A549 (cell line): ENCODE data around the gene MB21D2. TPM values are rescaled to one million over a fixed set of nuclear protein-coding genes. Genes with fewer than 3 reads are reported as not detected.
A peak's percentile ranks its signal among the peaks of the same experiment; 100 is the strongest.

Experiments
- ATAC-seq, 2 experiments: fragments of 200-7000 bp in 1 of 2; fragments of >200 bp in 1 of 2; cut with Nextera tagmentation in 1 of 2; cut with Tn5 transposase in 1 of 2; 3 replicates each; pipeline versions ENCODE4 v1.8.0 to v1.9.1; 2018 to 2020; ENCODE audit warnings: mild to moderate bottlenecking in 1 of 2, moderate library complexity in 1 of 2
- CTCF ChIA-PET: fragments of 300-600 bp; sonication (Branson Sonifier 250); formaldehyde crosslinking; extraction: SDS; loops from one replicate; lab custom pipeline; 2021; ENCODE audit warnings: antibody characterized with exemption, inconsistent platforms; lab: Yijun Ruan, JAX
- POLR2A ChIA-PET: fragments of 350-600 bp; formaldehyde crosslinking; extraction: SDS; loops from one replicate; lab custom pipeline; 2021; ENCODE audit warnings: antibody characterized with exemption, inconsistent platforms; lab: Yijun Ruan, JAX
- DNase-seq, 2 experiments: peaks; one replicate each; pipeline versions ENCODE4 v3.0.0 to v3.0.0-alpha.2; 2011 to 2016; ENCODE audit warnings: low read depth in 1 of 2, low spot score in 1 of 2
- FAIRE-seq: peaks from 2 replicates; lab custom pipeline; 2011; peaks lifted over from hg19 to GRCh38; lab: Jason Lieb, UNC
- H3K27ac ChIP-seq, 2 experiments: fragments of >200 bp; sonication (Bioruptor Twin); formaldehyde crosslinking; 3 replicates each; pipeline ENCODE4 v1.5.1; 2016 to 2017
- H3K4me1 ChIP-seq: fragments of >200 bp; sonication (Bioruptor Twin); formaldehyde crosslinking; 3 replicates; pipeline ENCODE4 v1.6.1; 2016
- H3K4me2 ChIP-seq: fragments of >200 bp; sonication (Bioruptor Twin); formaldehyde crosslinking; 3 replicates; pipeline ENCODE4 v1.6.1; 2016
- H3K4me3 ChIP-seq: fragments of >200 bp; sonication (Bioruptor Twin); formaldehyde crosslinking; 3 replicates; pipeline ENCODE4 v1.5.1; 2016
- H3K9me3 ChIP-seq: fragments of >200 bp; sonication (Bioruptor Twin); formaldehyde crosslinking; 3 replicates; pipeline ENCODE4 v1.6.1; 2016
- CBX2 ChIP-seq: fragments of 200-600 bp; sonication (generic); IDR thresholded peaks from 2 replicates; pipeline ENCODE4 v1.6.1; 2016; ENCODE audit warnings: low read depth, mild to moderate bottlenecking, borderline replicate concordance
- CBX8 ChIP-seq: fragments of 200-600 bp; sonication (generic); IDR thresholded peaks from 2 replicates; pipeline ENCODE4 v1.6.1; 2016
- CHD4 ChIP-seq: fragments of 200-600 bp; sonication (generic); IDR thresholded peaks from 2 replicates; pipeline ENCODE4 v1.6.1; 2016; ENCODE audit warnings: antibody characterized with exemption, mild to moderate bottlenecking, borderline replicate concordance
- EHF ChIP-seq: fragments of 250-450 bp; sonication (Bioruptor Pico); IDR thresholded peaks from 2 replicates; pipeline ENCODE4 v1.5.0; 2020; ENCODE audit warnings: mild to moderate bottlenecking
- EHMT2 ChIP-seq: fragments of 200-600 bp; sonication (generic); IDR thresholded peaks from 2 replicates; pipeline ENCODE4 v1.6.1; 2016; ENCODE audit warnings: antibody characterized with exemption, low read depth, mild to moderate bottlenecking, moderate library complexity
- ESRRA ChIP-seq: fragments of 150-350 bp; IDR thresholded peaks from 2 replicates; pipeline ENCODE4 v1.6.1; 2014; ENCODE audit warnings: mild to moderate bottlenecking, low read length, borderline replicate concordance
- FOSL2 ChIP-seq, 2 experiments: fragments of 450-650 bp in 1 of 2; fragments of >200 bp in 1 of 2; sonication (Bioruptor Twin) in 1 of 2; formaldehyde crosslinking; IDR thresholded peaks; 2 replicates each; pipeline versions ENCODE4 v1.5.0 to v1.6.1; 2016 to 2020; ENCODE audit warnings: mild to moderate bottlenecking in 1 of 2, moderate library complexity in 1 of 2
- GATA3 ChIP-seq: IDR thresholded peaks from 2 replicates; pipeline ENCODE4 v1.6.1; 2012; ENCODE audit warnings: borderline replicate concordance
- HDAC2 ChIP-seq: fragments of 200-600 bp; sonication (generic); IDR thresholded peaks from 2 replicates; pipeline ENCODE4 v1.6.1; 2016
- JUNB ChIP-seq: fragments of >200 bp; sonication (Bioruptor Twin); formaldehyde crosslinking; IDR thresholded peaks from 2 replicates; pipeline ENCODE4 v1.6.1; 2016
- KDM1A ChIP-seq: fragments of 200-600 bp; sonication (generic); IDR thresholded peaks from 2 replicates; pipeline ENCODE4 v1.6.1; 2016; ENCODE audit warnings: low read depth, mild to moderate bottlenecking
- MAZ ChIP-seq: fragments of 150-350 bp; IDR thresholded peaks from 2 replicates; pipeline ENCODE4 v1.6.1; 2014; ENCODE audit warnings: antibody characterized with exemption, low read depth, low read length, borderline replicate concordance
- MYC ChIP-seq: IDR thresholded peaks from 2 replicates; pipeline ENCODE4 v1.6.1; 2012; ENCODE audit warnings: mild to moderate bottlenecking, inconsistent platforms, low read length, improper control_type of control experiment, borderline replicate concordance
- NFE2L2 ChIP-seq: fragments of 150-350 bp; conservative IDR thresholded peaks from 2 replicates; pipeline ENCODE4 v1.6.1; 2014; ENCODE audit warnings: low read length
- NR3C1 ChIP-seq: fragments of >200 bp; sonication (Bioruptor Twin); formaldehyde crosslinking; IDR thresholded peaks from 3 replicates; pipeline ENCODE4 v1.6.1; 2017
- PHF8 ChIP-seq: fragments of 200-600 bp; sonication (generic); IDR thresholded peaks from 2 replicates; pipeline ENCODE4 v1.6.1; 2016; ENCODE audit warnings: low read depth, mild to moderate bottlenecking, antibody characterized with exemption, moderate library complexity, borderline replicate concordance
- POLR2A ChIP-seq: IDR thresholded peaks from 2 replicates; pipeline ENCODE4 v1.6.1; 2012; ENCODE audit warnings: mild to moderate bottlenecking, low read length
- RAD21 ChIP-seq, 2 experiments: fragments of >200 bp in 1 of 2; sonication (Bioruptor Twin) in 1 of 2; formaldehyde crosslinking in 1 of 2; IDR thresholded peaks in 1 of 2; conservative IDR thresholded peaks in 1 of 2; 2 replicates in 1 of 2; 3 replicates in 1 of 2; pipeline ENCODE4 v1.6.1; 2012 to 2018; ENCODE audit warnings: inconsistent platforms in 1 of 2
- RFX5 ChIP-seq: fragments of 450-650 bp; IDR thresholded peaks from 2 replicates; pipeline ENCODE4 v1.7.1; 2014; ENCODE audit warnings: antibody characterized with exemption, mild to moderate bottlenecking, moderate library complexity
- RNF2 ChIP-seq: fragments of 200-600 bp; sonication (generic); IDR thresholded peaks from 2 replicates; pipeline ENCODE4 v1.6.1; 2016; ENCODE audit warnings: low read depth, mild to moderate bottlenecking, antibody characterized with exemption, moderate library complexity, borderline replicate concordance
- TP53 ChIP-seq: fragments of 250-450 bp; sonication (Bioruptor Pico); IDR thresholded peaks from 2 replicates; pipeline ENCODE4 v1.5.0; 2021; ENCODE audit warnings: mild to moderate bottlenecking, moderate library complexity
- ZSCAN20 ChIP-seq: fragments of 250-450 bp; sonication (Bioruptor Pico); IDR thresholded peaks from 2 replicates; pipeline ENCODE4 v1.8.0; 2022; ENCODE audit warnings: mild to moderate bottlenecking, moderate library complexity
- WGBS: methylation state at CpG from one replicate; pipeline ENCODE4 v1.1.6; 2017; ENCODE audit errors: missing lambda C conversion rate; 5-methylcytosine and 5-hydroxymethylcytosine counted together
- polyA plus RNA-seq, 4 experiments: library from polyadenylated mRNA; depleted of rRNA in 3 of 4; stranded (reverse); fragments of >200 nt; fragmentation: RNase III in 1 of 4; extraction: RNeasy Plus Mini Kit Qiagen cat#74134 plus additional on column Dnase treatment in 1 of 4; gene quantifications; 2 replicates in 3 of 4; 3 replicates in 1 of 4; pipeline ENCODE4 v1.2.3, GENCODE V29; 2011 to 2017
- TF ChIP-seq, protein P1 (sequence below): fragments of >200 bp; sonication (Bioruptor Twin); formaldehyde crosslinking; IDR thresholded peaks from 3 replicates; pipeline ENCODE4 v1.6.1; 2016
- TF ChIP-seq, protein P2 (sequence below): fragments of 200-600 bp; sonication (generic); IDR thresholded peaks from 2 replicates; pipeline ENCODE4 v1.6.1; 2016; ENCODE audit warnings: antibody characterized with exemption, mild to moderate bottlenecking, moderate library complexity
- TF ChIP-seq, protein P3 (sequence below): fragments of >200 bp; sonication (Bioruptor Twin); formaldehyde crosslinking; IDR thresholded peaks from 3 replicates; pipeline ENCODE4 v1.5.1; 2016
- TF ChIP-seq, protein P4 (sequence below): fragments of 250-450 bp; sonication (Bioruptor Pico); IDR thresholded peaks from 2 replicates; pipeline ENCODE4 v1.5.0; 2021; ENCODE audit warnings: mild to moderate bottlenecking, moderate library complexity, borderline replicate concordance

The MB21D2 gene
- polyA plus RNA-seq, 2 of the 4 experiments (the other 2 are of a cell fraction) = 4.8 to 7.5 TPM

DNA sequence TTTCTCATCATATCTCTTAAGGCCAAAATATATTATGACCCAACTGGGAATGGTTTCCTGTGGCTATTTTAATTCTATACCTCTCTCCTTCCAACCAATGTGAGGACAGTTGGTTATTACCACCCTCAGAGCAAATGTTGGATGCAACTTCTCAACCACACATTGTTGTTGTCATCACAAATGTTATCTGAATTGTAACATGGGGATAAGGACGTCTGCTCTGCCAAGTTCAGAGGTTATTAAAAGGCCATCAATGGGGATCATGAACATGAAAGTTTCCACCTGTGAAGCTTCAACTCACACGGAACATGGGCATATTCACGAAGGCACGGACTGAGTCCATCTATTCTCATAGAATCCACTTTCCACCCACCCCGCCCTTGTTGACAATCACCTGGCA lies 46.8 kb downstream of the MB21D2 start:
- 83% methylated on average over 4 of the region's 5 CpGs for WGBS

DNA sequence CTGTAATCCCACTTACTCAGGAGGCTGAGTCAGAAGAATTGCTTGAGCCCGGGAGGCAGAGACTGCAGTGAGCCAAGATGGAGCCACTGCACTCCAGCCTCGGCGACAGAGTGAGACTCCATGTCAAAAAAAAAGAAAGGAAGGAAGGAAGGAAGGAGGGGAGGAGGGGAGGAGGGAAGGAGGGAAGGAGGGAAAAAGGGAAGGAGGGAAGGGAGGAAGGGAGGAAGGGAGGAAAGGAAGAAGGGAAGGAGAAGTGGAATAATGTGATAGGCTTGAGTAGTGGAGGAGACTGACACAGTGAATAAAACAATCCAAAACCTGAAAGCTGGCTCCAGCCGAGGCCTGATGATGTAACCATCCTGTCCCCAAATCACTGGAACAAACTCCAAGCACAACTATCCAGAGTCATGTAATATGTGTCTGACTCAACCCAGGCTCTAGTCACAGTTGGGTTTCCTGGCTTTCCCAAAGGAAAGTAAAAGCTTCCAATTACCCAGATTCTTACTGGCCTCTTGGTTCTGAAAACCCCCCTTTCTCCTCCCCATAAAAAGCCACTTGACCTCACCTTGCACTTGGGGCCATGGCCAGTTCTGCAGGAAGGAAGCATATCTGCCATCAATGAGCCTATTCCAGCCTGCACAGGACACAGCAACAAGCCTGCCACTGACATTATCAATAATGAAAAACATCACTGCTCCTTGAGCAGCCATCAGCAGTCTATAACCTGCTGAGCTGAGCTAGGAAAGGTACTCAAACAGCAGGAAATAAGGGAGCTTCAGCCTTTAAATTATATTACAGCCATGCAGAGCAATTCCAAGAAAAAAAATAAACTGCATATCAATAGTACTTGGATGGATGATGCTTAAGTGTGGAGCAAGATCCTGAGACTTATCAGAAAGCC lies 48.3 kb downstream of the MB21D2 start:
- no peak overlapping the region for H3K4me3 ChIP-seq
- WGBS = 78% methylated on average over 4 of the region's 4 CpGs
- DNase-seq (no peak), ATAC-seq (no peak), FAIRE-seq (no peak)
- POLR2A ChIA-PET = no interaction called here
- TF ChIP-seq TP53 (CRISPR knock-in tag) (no peak), KDM1A (no peak), CBX2 (no peak), CBX8 (no peak), MAZ (no peak), FOSL2 (IDR thresholded peaks at IDR 0.05) (no peak), FOSL2 (CRISPR knock-in tag; IDR thresholded peaks at IDR 0.05) (no peak), HDAC2 (no peak), RAD21 (conservative IDR thresholded peaks at IDR 0.05 in 1 of 2, IDR thresholded peaks at IDR 0.05 in 1 of 2) (no peak), RNF2 (no peak), RFX5 (no peak), EHMT2 (no peak), GATA3 (no peak)
- TF ChIP-seq, protein P1, sequence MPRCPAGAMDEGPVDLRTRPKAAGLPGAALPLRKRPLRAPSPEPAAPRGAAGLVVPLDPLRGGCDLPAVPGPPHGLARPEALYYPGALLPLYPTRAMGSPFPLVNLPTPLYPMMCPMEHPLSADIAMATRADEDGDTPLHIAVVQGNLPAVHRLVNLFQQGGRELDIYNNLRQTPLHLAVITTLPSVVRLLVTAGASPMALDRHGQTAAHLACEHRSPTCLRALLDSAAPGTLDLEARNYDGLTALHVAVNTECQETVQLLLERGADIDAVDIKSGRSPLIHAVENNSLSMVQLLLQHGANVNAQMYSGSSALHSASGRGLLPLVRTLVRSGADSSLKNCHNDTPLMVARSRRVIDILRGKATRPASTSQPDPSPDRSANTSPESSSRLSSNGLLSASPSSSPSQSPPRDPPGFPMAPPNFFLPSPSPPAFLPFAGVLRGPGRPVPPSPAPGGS = no peak
- TF ChIP-seq, protein P2, sequence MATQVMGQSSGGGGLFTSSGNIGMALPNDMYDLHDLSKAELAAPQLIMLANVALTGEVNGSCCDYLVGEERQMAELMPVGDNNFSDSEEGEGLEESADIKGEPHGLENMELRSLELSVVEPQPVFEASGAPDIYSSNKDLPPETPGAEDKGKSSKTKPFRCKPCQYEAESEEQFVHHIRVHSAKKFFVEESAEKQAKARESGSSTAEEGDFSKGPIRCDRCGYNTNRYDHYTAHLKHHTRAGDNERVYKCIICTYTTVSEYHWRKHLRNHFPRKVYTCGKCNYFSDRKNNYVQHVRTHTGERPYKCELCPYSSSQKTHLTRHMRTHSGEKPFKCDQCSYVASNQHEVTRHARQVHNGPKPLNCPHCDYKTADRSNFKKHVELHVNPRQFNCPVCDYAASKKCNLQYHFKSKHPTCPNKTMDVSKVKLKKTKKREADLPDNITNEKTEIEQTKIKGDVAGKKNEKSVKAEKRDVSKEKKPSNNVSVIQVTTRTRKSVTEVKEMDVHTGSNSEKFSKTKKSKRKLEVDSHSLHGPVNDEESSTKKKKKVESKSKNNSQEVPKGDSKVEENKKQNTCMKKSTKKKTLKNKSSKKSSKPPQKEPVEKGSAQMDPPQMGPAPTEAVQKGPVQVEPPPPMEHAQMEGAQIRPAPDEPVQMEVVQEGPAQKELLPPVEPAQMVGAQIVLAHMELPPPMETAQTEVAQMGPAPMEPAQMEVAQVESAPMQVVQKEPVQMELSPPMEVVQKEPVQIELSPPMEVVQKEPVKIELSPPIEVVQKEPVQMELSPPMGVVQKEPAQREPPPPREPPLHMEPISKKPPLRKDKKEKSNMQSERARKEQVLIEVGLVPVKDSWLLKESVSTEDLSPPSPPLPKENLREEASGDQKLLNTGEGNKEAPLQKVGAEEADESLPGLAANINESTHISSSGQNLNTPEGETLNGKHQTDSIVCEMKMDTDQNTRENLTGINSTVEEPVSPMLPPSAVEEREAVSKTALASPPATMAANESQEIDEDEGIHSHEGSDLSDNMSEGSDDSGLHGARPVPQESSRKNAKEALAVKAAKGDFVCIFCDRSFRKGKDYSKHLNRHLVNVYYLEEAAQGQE = no peak
- CTCF ChIA-PET = interaction anchor here (1.1 kb wide), 1 partner anchor 86 kb away, joined by 3 read pairs; no protein-coding TSS in a partner anchor
- peak overlapping the region; percentile 25; the same call in 1 of the 3 replicates for H3K4me2 ChIP-seq
- peaks cover 15% of the 10 kb centered on the region; the same call in 2 of the 3 replicates for H3K4me1 ChIP-seq
- peak overlapping the region in 1 of 2 experiments; percentile 49; a peak in 3 of 6 replicates for H3K27ac ChIP-seq
- no peaks in the 10 kb centered on the region for H3K9me3 ChIP-seq

More for the DNA sequence above, 46.8 kb downstream of the MB21D2 start:
- CTCF ChIA-PET = no interaction called here
- Histone ChIP-seq H3K27ac (no peak overlapping the region), H3K9me3 (no peaks in the 10 kb centered on the region), H3K4me1 (peaks cover 15% of the 10 kb centered on the region; the same call in 2 of the 3 replicates), H3K4me2 (no peak overlapping the region)
- no peak for FAIRE-seq
- TF ChIP-seq PHF8 (no peak), ZSCAN20 (no peak), ESRRA (no peak), JUNB (no peak), RFX5 (no peak), MYC (no peak), EHMT2 (no peak), EHF (no peak), NR3C1 (no peak), POLR2A (no peak), NFE2L2 (no peak), CBX8 (no peak), CHD4 (no peak)
- TF ChIP-seq, protein P3, sequence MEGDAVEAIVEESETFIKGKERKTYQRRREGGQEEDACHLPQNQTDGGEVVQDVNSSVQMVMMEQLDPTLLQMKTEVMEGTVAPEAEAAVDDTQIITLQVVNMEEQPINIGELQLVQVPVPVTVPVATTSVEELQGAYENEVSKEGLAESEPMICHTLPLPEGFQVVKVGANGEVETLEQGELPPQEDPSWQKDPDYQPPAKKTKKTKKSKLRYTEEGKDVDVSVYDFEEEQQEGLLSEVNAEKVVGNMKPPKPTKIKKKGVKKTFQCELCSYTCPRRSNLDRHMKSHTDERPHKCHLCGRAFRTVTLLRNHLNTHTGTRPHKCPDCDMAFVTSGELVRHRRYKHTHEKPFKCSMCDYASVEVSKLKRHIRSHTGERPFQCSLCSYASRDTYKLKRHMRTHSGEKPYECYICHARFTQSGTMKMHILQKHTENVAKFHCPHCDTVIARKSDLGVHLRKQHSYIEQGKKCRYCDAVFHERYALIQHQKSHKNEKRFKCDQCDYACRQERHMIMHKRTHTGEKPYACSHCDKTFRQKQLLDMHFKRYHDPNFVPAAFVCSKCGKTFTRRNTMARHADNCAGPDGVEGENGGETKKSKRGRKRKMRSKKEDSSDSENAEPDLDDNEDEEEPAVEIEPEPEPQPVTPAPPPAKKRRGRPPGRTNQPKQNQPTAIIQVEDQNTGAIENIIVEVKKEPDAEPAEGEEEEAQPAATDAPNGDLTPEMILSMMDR = no peak
- TF ChIP-seq, protein P4, sequence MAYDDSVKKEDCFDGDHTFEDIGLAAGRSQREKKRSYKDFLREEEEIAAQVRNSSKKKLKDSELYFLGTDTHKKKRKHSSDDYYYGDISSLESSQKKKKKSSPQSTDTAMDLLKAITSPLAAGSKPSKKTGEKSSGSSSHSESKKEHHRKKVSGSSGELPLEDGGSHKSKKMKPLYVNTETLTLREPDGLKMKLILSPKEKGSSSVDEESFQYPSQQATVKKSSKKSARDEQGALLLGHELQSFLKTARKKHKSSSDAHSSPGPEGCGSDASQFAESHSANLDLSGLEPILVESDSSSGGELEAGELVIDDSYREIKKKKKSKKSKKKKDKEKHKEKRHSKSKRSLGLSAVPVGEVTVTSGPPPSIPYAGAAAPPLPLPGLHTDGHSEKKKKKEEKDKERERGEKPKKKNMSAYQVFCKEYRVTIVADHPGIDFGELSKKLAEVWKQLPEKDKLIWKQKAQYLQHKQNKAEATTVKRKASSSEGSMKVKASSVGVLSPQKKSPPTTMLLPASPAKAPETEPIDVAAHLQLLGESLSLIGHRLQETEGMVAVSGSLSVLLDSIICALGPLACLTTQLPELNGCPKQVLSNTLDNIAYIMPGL (CRISPR knock-in tag) = no peak
- TF ChIP-seq, all 56 proteins: peak for 0
- POLR2A ChIA-PET = no interaction called here
- H3K4me3 ChIP-seq = no peak overlapping the region
- no peak for ATAC-seq
- no peak for DNase-seq
